ENCODE data around the gene F11R.
"Not testable (repeated sequence)": the region's sequence is repeated elsewhere in the genome, so short reads cannot be mapped to it uniquely, and the experiment has no call there.

The F11R gene

DNA sequence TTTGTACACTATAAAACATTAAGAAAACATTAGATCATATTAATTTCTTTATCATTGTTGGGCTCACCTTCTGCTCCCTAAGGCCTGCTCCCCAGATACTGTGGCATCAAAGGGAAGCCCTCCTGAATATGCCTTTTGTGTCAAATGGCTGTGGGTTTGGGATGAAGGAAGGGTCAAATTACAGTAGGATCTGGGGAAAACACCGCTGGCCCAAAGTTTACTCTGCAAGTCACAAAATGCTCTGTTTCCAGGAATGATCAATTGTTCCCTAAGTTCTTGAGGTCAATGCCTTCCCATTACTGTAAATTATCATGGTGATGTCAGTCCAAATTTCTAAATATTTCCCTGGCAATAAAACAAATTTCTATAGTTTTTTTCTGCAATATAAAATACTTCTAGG, 59.5 kb downstream of the F11R start:
- DNase-seq, result no peak

DNA sequence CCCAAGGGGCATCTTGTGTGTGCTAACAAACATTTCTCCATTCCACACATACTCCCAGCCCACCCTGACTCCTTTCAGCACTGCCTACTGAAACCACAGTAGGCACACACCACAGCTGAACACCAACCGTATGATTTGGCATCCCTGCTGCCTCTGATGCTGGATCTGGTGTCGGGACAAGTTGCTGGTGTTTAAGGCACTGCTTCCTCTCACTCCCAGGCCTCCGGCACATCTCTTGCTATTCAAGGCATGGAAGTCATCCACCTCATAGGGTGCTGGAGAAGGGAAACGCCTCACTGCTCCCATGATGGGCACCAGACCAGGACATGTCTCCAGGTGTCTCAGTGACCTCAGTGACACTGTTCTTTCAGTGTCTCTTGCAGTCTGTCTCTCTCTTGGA, 64.0 kb downstream of the F11R start:
- no peak for DNase-seq

DNA sequence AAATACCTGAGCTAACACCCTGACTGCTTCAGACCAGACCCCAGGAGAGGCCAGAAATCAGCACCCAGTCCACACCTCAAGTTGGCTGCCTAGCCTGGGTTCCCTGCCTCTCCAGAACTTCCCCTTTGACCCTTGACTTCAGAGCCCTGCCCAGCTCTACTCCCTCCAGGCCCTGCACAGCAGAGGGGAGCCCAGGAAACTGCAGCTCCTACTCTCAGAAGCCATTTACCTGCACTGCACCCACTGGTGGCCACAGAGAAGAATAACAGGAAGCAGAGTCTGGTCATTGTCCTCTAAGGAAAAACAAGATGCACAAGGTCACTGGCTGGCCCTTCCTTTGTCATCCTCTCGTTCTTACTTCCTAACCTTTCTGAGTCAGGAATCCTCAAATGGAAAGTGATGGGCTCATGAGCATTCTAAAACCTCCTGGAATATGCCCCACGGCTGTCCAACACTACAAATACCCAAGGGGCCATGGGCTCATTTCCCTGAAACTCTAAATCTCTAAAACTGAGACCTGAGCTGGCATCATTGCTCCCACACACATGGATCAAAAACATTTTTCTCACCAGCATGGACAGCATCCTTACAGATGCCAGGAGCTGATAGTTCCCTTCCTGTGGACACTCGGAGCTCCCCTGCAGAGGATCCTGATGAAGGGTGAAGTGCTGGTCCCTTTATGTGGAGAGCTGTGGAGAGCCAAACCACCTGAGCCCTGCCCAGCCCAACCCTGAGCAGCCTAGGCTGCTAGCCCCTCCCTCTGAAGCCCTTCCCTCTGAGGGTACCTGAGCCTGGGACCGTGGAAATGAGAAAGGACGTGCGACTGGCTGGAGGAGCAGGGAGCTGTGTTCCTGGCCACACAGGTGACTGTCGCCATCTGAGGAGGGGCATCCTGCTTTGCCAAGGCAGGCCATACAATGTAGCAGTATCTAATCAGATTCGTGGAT, 66.5 kb downstream of the F11R start, which contains the start of gene ITLN2:
TSS of gene ITLN2 (minus strand) at position 652 of the 947 bp plus-strand sequence. CDS start at position 584, 68 bp downstream.
- no peak for DNase-seq

DNA sequence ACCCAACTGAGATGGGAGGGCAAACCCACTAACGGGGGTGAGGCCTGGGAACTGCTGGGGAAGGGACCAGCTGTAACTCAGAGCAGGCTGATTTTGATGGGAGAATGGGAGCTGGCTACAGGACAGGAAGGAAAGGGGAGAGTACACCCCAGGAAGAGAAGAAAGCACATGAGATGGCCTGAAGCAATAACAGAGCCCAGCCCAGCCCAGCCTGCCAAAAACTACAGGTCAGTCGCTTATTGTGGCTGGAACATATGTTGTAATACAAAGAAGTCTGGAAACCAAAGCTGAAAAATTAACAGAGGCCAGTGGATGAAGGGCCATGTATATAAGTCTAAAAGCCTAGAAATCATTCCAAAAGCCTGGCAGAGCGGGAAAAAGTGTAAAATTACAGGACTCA, 67.9 kb downstream of the F11R start:
- DNase-seq, result no peak

DNA sequence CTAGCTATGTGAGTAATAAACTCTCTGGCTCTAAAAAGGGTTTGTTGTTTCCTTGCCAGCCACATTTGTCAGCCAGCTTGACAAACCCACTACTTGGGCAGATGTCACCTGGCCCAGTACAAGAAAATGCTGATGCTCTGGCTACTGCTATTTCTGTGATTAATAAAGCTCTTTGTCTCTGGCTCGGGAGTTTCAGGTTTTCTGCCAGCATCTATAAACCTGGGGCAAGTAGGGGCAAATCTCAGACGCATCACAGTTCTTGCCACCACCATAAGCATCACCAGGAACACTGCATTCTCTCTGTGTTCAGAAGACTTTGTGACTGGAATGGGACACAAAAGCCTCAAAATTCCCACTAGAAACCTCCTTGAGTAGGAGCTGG, 68.8 kb downstream of the F11R start:
- no peak for DNase-seq

DNA sequence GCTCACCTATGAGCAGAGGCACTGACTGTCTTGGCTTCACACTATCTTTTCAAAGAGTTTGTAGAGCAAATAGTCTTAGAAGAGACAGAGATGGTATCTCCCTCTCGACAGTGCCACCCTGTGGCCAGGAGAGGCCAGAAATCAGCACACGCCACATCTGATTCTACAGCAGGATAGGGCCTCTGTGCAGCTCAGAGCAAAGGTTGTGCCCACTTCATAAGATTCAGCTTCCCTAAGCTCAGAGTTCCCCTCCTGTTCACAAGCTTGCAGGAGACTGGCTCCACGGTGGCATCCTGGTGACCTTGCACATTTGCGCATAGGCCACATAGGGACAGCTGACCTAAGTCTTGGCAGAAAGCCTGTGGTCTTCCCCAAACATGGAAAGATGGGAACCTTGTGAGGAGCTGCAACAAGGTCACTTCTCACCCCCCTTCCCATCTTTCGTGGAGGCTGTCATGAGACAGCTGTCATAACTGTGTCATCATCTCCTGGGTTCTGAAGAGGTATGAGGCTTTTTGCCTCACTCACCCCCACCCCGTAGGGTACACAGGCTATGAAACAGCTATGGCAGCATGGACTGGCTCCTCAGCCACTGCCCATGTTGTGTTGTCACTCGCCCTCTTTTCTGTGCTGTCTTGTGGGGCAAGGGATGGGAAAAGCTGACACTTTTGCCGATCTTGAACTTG, 69.4 kb downstream of the F11R start:
- peak; percentile 69 for DNase-seq

DNA sequence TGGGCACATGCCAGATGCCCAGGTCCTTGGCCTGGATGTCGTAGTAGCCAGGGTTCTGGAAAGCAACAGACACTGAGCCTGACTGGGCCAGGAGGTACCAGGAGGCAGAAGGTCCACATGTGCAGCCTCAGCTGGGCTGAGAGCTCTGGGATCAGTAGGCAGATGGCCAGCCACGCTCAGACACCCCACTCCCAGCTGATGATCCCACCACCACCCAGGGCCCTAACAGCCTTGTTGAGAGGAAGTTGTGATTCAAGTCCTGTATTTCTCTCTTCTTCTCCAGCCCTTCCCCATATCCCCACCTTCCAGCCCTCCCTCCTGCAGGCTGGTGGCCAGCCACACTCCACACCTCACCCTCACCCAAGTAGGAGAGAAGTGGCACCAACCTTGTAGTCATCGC, 70.3 kb downstream of the F11R start:
- DNase-seq, result no peak

DNA sequence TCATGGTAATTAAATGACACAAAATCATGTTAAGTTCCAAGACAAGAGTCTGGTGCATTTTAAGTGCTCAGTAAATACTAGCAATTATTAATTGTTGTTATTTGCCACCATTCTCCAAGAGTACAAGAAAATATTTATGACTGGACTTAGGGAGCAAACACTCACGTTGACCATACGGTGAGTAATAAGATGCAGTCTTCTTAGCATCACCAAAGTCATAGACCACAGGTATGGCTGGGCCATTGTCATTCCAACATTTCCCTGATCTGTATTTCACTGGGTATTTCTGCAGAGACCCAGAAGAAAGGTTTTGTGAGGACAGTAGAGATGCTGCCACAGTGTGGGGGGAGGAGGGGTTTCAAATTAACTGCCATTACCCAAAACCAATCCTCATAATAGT, 71.1 kb downstream of the F11R start:
- DNase-seq, result no peak

DNA sequence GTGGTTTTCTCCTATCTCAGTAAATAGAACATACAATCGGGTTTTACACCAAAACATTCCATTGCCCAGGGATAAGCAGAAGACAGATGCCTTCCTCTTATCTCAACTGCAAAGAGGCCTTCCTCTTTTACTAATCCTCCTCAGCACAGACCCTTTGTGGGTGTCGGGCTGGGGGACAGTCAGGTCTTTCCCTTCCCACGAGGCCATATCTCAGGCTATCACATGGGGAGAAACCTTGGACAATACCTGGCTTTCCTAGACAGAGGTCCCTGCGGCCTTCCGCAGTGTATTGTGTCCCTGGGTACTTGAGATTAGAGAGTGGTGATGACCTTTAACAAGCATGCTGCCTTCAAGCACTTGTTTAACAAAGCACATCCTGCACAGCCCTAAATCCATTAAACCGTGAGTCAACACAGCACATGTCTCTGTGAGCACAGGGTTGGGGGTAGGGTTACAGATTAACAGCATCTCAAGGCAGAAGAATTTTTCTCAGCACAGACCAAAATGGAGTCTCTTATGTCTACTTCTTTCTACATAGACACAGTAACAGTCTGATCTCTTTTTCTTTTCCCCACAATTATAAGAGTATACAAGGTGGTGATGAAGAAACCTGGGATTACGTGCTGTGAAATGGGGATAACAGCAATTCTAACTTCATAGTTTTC, 71.6 kb downstream of the F11R start:
- DNase-seq, result not testable (repeated sequence)

DNA sequence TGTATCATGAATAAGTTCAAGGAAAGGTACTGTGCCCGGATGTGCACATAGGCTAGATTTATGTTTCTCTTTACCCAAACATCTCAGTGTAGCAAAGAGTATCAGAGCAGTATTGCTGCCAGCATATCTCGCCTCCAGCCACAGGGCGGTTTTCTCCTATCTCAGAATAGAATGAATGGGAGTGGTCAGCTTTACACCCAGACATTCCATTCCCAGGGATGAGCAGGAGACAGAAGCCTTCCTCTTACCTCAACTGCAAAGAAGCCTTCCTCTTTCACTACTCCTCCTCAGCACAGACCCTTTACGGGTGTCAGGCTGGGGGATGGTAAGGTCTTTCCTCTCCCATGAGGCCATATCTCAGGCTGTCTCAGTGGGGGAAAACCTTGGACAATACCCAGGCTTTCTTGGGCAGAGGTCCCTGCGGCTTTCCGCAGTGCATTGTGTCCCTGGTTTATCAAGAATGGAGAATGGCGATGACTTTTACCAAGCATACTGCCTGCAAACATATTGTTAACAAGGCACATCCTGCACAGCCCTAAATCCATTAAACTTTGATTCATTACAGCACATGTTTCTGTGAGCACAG, 73.7 kb downstream of the F11R start:
- not testable (repeated sequence) for DNase-seq

DNA sequence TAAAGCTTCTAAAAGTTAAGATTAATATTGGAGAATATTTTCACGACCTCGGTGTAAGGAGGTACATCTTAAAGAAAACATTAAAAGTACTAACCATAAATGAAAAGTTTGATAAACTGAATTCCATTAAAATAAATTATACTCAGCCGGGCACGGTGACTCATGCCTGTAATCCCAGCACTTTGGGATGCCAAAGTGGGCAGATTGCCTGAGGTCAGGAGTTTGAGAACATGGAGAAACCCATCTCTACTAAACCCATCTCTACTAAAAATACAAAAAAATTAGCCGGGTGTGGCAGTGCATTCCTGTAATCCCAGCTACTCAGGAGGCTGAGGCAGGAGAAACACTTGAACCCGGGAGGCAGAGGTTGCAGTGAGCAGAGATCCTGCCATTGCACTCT, 75.1 kb downstream of the F11R start:
- not testable (repeated sequence) for DNase-seq

Data from femur (tissue), 1 donor.